NCI-H1417 treated with DMSO at 0.1 percent for 48 hours (cell line): ENCODE measurements around the gene RAB6D.
"Not testable (repeated sequence)": the region's sequence is repeated elsewhere in the genome, so short reads cannot be mapped to it uniquely, and the experiment has no call there.

ENCODE experiments used
- DNase-seq: peaks from one replicate; lab custom pipeline; 2025; lab: John Stamatoyannopoulos, UW

The RAB6D gene

DNA sequence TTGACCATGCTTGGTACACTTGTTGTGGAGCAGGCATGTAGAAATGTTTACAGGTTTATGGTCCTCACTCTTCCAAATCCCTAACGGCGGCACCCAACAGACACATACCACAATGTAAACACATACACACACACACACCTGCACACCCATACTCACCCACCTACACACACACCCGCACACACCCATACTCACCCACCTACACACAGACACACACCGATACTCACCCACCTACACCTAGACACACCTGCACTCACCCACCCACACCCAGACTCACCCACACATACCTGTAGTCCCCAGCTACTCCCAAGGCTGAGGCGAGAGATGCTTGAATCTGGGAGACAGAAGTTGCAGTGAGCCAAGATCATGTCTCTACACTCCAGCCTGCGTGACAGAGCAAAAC lies 1.5 kb upstream of the RAB6D start:
- DNase-seq: no peak

DNA sequence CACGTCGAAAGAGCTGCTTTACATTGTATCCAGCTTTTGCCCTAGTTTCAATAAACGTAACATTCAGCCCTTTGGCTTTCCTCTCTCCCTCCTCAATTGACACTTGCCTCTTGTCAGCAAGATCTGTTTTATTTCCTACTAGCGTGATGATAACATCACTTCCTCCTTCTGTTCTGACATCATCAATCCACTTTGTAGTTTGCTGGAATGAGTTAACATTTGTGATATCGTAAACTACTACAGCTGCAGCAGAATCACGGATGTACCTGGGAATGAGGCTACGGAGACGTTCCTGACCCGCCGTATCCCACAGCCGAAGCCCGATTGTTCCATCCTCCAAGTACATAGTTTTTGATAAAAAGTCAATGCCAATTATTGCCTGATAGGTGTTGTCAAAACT lies 755 bp downstream of the RAB6D start:
- DNase-seq: not testable (repeated sequence)

DNA sequence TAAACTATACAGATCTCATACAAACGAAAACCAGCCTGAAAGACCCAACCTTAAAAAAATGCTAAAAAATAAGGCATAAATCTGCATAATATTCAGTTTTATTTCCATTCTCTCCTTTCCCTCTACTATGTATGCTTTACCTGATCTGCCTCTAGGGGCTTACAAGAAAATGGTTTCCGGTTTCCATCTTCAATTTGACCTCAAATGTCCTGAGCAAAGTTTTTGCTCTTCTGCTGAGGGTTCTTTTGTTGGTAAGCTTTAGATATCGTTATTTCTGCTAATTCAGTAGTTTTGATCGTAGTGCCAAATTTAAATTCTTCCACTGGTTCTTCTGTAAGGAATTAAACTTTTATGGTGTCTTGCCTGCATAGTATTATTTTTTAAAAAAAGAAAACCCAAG lies 2.2 kb downstream of the RAB6D start:
- not testable (repeated sequence) for DNase-seq

GRCh38 chr2:131353167-131353697 lies 10.7 kb downstream of the RAB6D start:
- DNase-seq: not testable (repeated sequence)

DNA sequence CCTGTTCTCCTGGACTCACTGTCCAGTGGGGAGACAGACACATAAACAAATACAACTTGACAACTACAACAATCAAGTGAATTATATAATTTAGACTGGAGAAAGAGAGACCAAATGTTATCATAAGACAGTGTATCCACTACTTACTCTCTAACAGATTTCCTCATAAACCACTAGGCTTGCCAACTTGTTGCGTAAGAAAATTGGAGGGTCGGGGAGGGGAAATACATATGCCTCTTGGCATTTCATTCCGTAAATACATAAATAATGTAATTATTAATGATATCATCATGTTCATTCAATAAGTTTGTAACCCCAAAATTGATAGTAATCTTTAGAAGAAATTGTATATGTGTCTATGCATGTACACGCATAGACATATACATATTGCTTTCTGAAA lies 14.9 kb downstream of the RAB6D start:
- no peak for DNase-seq

- DNase-seq: not testable (repeated sequence)
Observed at GRCh38 chr2:131347035-131347434, 16.9 kb downstream of the RAB6D start.

GRCh38 chr2:131339307-131339706 lies 24.7 kb downstream of the RAB6D start:
- DNase-seq: not testable (repeated sequence)

DNA sequence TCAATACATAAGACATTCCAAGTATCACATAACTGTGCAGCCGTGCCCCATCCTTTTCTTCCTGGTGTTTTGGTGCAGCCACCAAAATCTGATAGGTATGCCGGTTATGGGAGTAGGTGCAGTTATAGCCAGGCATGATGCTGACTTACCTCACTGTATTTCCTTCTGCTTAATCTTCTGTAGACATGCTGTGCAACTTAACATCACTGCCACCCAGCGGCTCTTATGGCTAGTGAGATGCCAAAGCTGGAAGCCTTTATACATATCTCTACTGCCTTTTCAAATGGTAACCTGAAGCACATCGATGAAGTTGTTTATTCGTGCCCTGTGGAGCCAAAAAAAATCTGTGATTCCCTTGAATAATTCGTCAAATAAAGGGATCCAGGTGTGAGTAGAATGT lies 28.6 kb downstream of the RAB6D start:
- DNase-seq: not testable (repeated sequence)

GRCh38 chr2:131332709-131333108 lies 31.3 kb downstream of the RAB6D start:
- not testable (repeated sequence) for DNase-seq

DNA sequence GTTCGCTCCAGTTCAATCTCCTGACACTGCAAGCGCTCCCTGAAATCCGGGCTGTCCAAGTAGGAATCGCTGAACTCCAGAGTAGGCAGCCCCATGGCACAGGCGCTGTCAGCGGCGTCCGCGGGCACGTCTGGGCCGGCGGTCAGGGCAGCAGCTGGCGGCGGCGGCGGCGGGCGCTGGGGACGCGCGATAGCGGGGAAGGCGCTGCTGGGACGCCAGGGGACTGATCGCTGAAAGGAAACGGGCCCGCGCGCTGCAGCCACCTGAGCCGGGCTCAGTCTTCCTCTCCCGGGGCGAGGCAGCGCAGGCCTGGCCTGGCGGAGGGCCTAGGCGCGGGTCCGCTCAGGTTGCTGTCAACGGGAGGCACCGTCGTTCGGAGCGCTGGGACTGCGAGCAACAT lies 33.0 kb downstream of the RAB6D start:
- not testable (repeated sequence) for DNase-seq

DNA sequence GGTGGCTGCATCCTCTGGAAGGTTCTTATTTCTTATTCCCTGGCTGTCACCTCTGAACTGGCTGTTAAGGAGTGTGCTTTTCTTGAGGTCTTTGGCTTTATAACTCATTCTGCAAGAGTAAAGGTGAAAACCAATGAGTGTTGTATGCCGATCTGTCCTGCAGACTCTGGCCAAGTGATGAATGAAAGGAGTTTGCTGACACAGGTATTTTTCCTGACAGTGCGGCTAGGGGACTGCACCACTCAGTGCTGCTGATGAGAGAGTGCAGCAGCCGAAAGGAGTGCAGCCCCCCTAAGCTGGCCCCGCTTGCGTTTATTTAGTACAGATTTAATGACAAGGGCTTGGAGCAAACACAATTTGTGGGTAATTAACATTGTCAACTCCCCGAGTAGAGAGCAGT lies 41.8 kb downstream of the RAB6D start:
- no peak for DNase-seq

- DNase-seq: not testable (repeated sequence)
Observed at GRCh38 chr2:131321344-131321743, 42.6 kb downstream of the RAB6D start.

DNA sequence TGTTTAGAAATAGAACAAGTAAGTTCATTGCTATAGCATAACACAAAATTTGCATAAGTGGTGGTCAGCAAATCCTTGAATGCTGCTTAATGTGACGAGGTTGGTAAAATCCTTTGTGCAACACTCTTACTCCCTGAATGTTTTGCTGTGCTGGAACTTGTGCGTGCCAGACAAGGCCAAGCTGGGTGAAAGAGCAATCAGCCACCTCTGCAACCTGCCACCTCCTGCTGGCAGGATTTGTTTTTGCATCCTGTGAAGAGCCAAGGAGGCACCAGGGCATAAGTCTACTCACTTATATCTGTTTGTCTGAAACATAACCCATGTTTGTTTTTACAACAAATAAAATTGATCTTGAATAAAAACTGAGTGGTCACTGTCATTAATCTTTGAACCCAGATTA lies 53.0 kb downstream of the RAB6D start:
- not testable (repeated sequence) for DNase-seq
